NB4 (cell line): Measurements from ENCODE around the gene APPL2.

ENCODE experiments used
- DNase-seq: peaks from one replicate; pipeline ENCODE4 v3.0.0; 2010; ENCODE audit warnings: low read depth
- H3K4me3 ChIP-seq: one replicate; pipeline ENCODE4 v1.5.1; 2011; ENCODE audit warnings: mild to moderate bottlenecking, low read depth, low read length, moderate library complexity
- MYC ChIP-seq: IDR thresholded peaks from 2 replicates; pipeline ENCODE4 v1.6.1; 2011; ENCODE audit warnings: low read depth, low read length
- POLR2A ChIP-seq: IDR thresholded peaks from 2 replicates; pipeline ENCODE4 v1.6.1; 2011; ENCODE audit warnings: mild to moderate bottlenecking; ENCODE audit not compliant: insufficient read length; ENCODE audit errors: extremely low read depth
- TF ChIP-seq, protein P1 (sequence below): IDR thresholded peaks from 2 replicates; pipeline ENCODE4 v1.6.1; 2011; ENCODE audit warnings: low read depth, low read length
- TF ChIP-seq, protein P2 (sequence below): IDR thresholded peaks from one replicate; pipeline ENCODE4 v1.5.1; 2012; ENCODE audit warnings: low read depth, low read length

The APPL2 gene

DNA sequence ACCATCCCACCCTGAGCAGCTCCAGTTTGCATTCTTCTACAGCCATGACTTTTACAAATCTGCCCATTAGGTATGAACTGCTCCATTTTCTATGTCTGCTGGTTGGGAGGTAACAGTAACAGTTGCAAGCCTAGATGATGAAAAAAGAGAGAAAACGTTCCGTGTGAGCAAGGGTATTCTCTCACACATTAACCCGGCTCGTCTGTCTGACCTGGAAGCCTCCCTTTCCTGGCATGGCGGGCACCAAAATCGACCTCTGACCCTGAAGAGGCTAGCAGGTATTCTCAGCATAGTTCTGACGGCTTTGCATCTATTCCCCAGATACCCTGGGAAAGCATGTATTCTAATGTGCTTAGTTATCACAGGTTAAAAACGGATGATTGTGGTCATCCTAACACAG is 31.8 kb downstream of the APPL2 start:
- DNase-seq: no peak
- no peak for TF ChIP-seq MYC
- TF ChIP-seq, protein P1, sequence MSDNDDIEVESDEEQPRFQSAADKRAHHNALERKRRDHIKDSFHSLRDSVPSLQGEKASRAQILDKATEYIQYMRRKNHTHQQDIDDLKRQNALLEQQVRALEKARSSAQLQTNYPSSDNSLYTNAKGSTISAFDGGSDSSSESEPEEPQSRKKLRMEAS: no peak
- TF ChIP-seq POLR2A: no peak
- TF ChIP-seq, protein P2, sequence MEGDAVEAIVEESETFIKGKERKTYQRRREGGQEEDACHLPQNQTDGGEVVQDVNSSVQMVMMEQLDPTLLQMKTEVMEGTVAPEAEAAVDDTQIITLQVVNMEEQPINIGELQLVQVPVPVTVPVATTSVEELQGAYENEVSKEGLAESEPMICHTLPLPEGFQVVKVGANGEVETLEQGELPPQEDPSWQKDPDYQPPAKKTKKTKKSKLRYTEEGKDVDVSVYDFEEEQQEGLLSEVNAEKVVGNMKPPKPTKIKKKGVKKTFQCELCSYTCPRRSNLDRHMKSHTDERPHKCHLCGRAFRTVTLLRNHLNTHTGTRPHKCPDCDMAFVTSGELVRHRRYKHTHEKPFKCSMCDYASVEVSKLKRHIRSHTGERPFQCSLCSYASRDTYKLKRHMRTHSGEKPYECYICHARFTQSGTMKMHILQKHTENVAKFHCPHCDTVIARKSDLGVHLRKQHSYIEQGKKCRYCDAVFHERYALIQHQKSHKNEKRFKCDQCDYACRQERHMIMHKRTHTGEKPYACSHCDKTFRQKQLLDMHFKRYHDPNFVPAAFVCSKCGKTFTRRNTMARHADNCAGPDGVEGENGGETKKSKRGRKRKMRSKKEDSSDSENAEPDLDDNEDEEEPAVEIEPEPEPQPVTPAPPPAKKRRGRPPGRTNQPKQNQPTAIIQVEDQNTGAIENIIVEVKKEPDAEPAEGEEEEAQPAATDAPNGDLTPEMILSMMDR: no peak

DNA sequence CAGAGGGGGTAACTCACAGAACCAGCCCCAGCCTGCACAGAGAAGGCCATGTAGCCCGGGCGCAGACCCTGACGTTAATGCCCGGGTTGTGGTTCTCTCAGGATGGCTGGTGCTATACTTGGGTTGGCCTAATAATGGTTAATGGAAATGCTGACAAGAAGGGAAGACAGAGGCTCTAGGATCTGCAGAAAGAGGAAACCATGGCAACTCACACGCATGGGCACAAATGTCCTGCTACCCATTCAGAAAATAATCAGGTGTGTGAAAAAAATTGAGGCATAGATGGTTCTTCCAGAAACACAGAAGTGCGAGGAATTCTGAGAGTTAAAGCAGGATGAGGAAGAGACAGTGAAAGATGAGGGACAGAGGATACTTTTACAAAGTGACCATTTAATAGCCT is 33.8 kb downstream of the APPL2 start:
- DNase-seq: no peak

More for the DNA sequence above, 31.8 kb downstream of the APPL2 start:
- no peak overlapping the region for H3K4me3 ChIP-seq

DNA sequence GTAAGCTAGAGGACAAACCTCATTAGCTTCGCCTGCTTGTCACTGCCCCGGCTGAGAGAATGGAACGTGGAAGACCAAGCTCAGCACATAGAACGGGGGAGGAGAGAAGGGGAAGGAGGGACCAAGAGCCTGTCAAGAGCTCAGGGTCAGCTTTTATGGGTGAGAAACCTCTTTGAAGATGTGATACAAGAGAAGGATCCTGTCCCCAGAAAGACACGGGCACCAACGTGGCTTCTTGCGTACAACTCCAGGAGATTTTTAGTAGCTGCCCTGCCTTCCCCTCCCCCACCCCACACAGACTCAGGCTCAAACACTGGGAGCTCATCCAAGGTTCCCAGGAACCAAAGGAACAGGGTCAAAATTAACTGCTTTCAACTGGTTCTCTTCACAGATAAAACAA is 34.7 kb downstream of the APPL2 start:
- TF ChIP-seq, protein P1: no peak
- TF ChIP-seq POLR2A: no peak
- no peak for TF ChIP-seq MYC
- TF ChIP-seq, protein P2: no peak
- no peak overlapping the region for H3K4me3 ChIP-seq
- no peak for DNase-seq

More for the DNA sequence above, 33.8 kb downstream of the APPL2 start:
- TF ChIP-seq, protein P2: no peak
- TF ChIP-seq MYC: no peak
- TF ChIP-seq, protein P1: no peak
- no peak for TF ChIP-seq POLR2A
- no peak overlapping the region for H3K4me3 ChIP-seq

DNA sequence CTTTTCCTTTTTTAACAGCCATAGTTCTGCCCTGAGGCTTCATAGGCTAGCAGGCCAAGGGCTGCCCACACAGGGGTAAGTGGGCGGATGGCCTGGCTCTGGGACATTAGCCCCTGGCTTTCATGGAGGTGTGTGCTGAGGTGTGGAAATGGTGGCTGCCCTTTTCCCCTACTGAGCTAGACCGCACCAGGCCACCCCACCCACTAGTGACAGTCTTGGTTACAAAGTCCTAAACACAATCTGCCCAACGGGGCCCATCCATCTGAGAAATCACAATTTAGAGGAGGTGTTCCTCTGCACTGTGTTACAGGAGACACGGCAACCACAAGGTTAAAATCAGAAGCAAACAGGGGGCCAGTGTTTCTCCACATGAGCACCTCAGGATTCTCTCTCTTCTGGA is 35.6 kb downstream of the APPL2 start:
- no peak overlapping the region for H3K4me3 ChIP-seq
- no peak for TF ChIP-seq POLR2A
- TF ChIP-seq, protein P2: no peak
- TF ChIP-seq, protein P1: no peak
- no peak for TF ChIP-seq MYC
- DNase-seq: no peak

DNA sequence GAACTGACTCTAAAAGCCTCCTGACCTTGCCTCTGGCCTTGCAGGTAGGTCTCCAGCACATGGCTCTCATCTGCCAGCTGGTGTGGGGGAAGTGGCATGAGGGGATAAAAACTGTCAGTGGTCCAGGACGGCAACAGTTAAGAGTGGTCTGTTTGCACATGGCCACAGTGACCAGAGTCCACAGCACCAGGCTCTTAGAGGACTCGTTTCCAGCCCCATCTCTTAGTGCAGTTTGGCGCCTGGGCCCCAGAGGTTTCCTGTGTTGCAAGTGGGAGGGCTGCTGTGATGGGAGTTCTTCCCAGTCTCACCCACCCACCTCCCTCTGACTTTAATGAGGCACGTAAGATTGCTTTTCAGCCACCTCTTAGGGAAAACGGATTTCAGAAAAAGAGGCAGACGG is 37.0 kb downstream of the APPL2 start:
- H3K4me3 ChIP-seq: no peak overlapping the region
- TF ChIP-seq, protein P1: no peak
- TF ChIP-seq MYC (no peak), POLR2A (no peak)
- TF ChIP-seq, protein P2: no peak
- DNase-seq: peak; percentile 26

DNA sequence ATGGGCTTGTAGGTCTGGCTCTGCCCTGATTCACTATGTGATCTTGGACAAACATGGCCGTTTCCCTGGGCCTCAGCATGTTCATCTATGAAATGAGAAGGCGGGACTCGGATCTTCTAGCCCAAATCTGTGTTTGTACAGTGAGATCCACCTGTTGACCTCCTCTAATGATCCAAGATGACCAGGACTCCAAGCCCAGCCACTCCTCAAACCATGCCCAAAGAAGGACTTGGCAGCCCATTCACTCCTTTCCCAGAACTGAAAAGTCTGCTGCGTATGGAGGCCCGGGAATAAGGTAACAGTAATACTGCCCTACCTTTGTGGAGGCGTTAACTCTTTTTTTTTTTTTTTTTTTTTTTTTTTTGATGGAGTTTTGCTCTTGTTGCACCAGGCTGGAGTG is 39.9 kb downstream of the APPL2 start:
- H3K4me3 ChIP-seq: no peak overlapping the region
- TF ChIP-seq MYC: no peak
- TF ChIP-seq, protein P2: no peak
- TF ChIP-seq, protein P1: no peak
- TF ChIP-seq POLR2A: no peak
- DNase-seq: no peak
